Large intestine (tissue), 3 donors: ENCODE measurements around the gene RASL10A. TPM values are rescaled to one million over a fixed set of nuclear protein-coding genes. Genes with fewer than 3 reads are reported as not detected.

Experiments
- DNase-seq, 2 donors: peaks; one replicate each; pipeline versions ENCODE4 v3.0.0 to v3.0.0-alpha.2; 2013
- H3K27ac ChIP-seq: one replicate; pipeline ENCODE4 v1.5.1; 2013; ENCODE audit warnings: low read length
- H3K27me3 ChIP-seq: 2 replicates; pipeline ENCODE4 v1.6.1; 2013; ENCODE audit warnings: low read length; ENCODE audit not compliant: control insufficient read depth, insufficient read depth
- H3K36me3 ChIP-seq: 2 replicates; pipeline ENCODE4 v1.6.1; 2013; ENCODE audit warnings: low read length; ENCODE audit not compliant: control insufficient read depth, insufficient read depth
- H3K4me1 ChIP-seq: one replicate; pipeline ENCODE4 v1.6.1; 2013; ENCODE audit warnings: low read length; ENCODE audit not compliant: control insufficient read depth, insufficient read depth
- H3K4me3 ChIP-seq: one replicate; pipeline ENCODE4 v1.5.1; 2013; ENCODE audit warnings: low read length
- H3K9me3 ChIP-seq: one replicate; pipeline ENCODE4 v1.6.1; 2013; ENCODE audit warnings: mild to moderate bottlenecking, low read depth, low read length, moderate library complexity; ENCODE audit not compliant: control insufficient read depth
- WGBS: methylation state at CpG from one replicate; pipeline ENCODE4 v1.1.5; 2013; ENCODE audit warnings: low lambda C conversion rate; ENCODE audit not compliant: insufficient coverage; 5-methylcytosine and 5-hydroxymethylcytosine counted together
- polyA plus RNA-seq: library from polyadenylated mRNA; unstranded; fragments of 120-200 nt; gene quantifications from one replicate; pipeline ENCODE4 v1.2.1, GENCODE V29; 2013

Gene RASL10A
- polyA plus RNA-seq, 1 donor = 1.0 TPM

- no peak for DNase-seq
- no peaks in the 10 kb centered on the region for H3K27me3 ChIP-seq
- WGBS = 95% methylated on average over 4 of the region's 23 CpGs
- H3K36me3 ChIP-seq = peaks cover 93% of the 10 kb centered on the region
- no peak overlapping the region for H3K4me3 ChIP-seq
- H3K4me1 ChIP-seq = no peaks in the 10 kb centered on the region
- H3K27ac ChIP-seq = no peak overlapping the region
- no peaks in the 10 kb centered on the region for H3K9me3 ChIP-seq
Observed at GRCh38 chr22:29339381-29340235, 24.1 kb upstream of the RASL10A start.

- Histone ChIP-seq H3K27me3 (no peaks in the 10 kb centered on the region), H3K4me1 (no peaks in the 10 kb centered on the region), H3K27ac (no peak overlapping the region), H3K4me3 (no peak overlapping the region), H3K36me3 (peaks cover 94% of the 10 kb centered on the region), H3K9me3 (no peaks in the 10 kb centered on the region)
- WGBS = no CpG with 5 or more reads among the region's 6 CpGs
- DNase-seq = no peak
Observed at GRCh38 chr22:29338398-29338797, 22.9 kb upstream of the RASL10A start.

- DNase-seq = no peak
- H3K27ac ChIP-seq = no peak overlapping the region
- H3K4me1 ChIP-seq = no peaks in the 10 kb centered on the region
- H3K36me3 ChIP-seq = peaks cover 94% of the 10 kb centered on the region
- WGBS = 100% methylated on average over 1 of the region's 12 CpGs
- no peaks in the 10 kb centered on the region for H3K9me3 ChIP-seq
- H3K27me3 ChIP-seq = no peaks in the 10 kb centered on the region
- no peak overlapping the region for H3K4me3 ChIP-seq
Observed at GRCh38 chr22:29337631-29338284, 22.3 kb upstream of the RASL10A start.

GRCh38 chr22:29336751-29337490, 21.4 kb upstream of the RASL10A start:
- no CpG with 5 or more reads among the region's 14 CpGs for WGBS
- Histone ChIP-seq H3K36me3 (peaks cover 94% of the 10 kb centered on the region), H3K27ac (no peak overlapping the region), H3K9me3 (no peaks in the 10 kb centered on the region), H3K4me1 (no peaks in the 10 kb centered on the region), H3K4me3 (no peak overlapping the region), H3K27me3 (no peaks in the 10 kb centered on the region)
- DNase-seq = no peak

GRCh38 chr22:29335656-29336055, 20.2 kb upstream of the RASL10A start:
- Histone ChIP-seq H3K36me3 (peaks cover 92% of the 10 kb centered on the region), H3K27me3 (no peaks in the 10 kb centered on the region), H3K27ac (no peak overlapping the region), H3K4me3 (no peak overlapping the region), H3K4me1 (no peaks in the 10 kb centered on the region), H3K9me3 (no peaks in the 10 kb centered on the region)
- no CpG with 5 or more reads among the region's 11 CpGs for WGBS
- no peak for DNase-seq

GRCh38 chr22:29334696-29335344, 19.3 kb upstream of the RASL10A start:
- Histone ChIP-seq H3K4me1 (no peaks in the 10 kb centered on the region), H3K4me3 (no peak overlapping the region), H3K27me3 (no peaks in the 10 kb centered on the region), H3K9me3 (no peaks in the 10 kb centered on the region), H3K36me3 (peaks cover 92% of the 10 kb centered on the region), H3K27ac (no peak overlapping the region)
- no peak for DNase-seq
- WGBS = no CpG with 5 or more reads among the region's 12 CpGs

GRCh38 chr22:29334148-29334547, 18.7 kb upstream of the RASL10A start:
- no peak overlapping the region for H3K27ac ChIP-seq
- peaks cover 92% of the 10 kb centered on the region for H3K36me3 ChIP-seq
- no peaks in the 10 kb centered on the region for H3K27me3 ChIP-seq
- no peaks in the 10 kb centered on the region for H3K9me3 ChIP-seq
- H3K4me1 ChIP-seq = no peaks in the 10 kb centered on the region
- no peak overlapping the region for H3K4me3 ChIP-seq
- no CpG with 5 or more reads among the region's 7 CpGs for WGBS
- DNase-seq = no peak

GRCh38 chr22:29332886-29333496, 17.5 kb upstream of the RASL10A start:
- no peak for DNase-seq
- peaks cover 91% of the 10 kb centered on the region for H3K36me3 ChIP-seq
- no CpG with 5 or more reads among the region's 8 CpGs for WGBS

GRCh38 chr22:29331658-29332300, 16.3 kb upstream of the RASL10A start:
- Histone ChIP-seq H3K36me3 (peaks cover 87% of the 10 kb centered on the region), H3K4me1 (no peaks in the 10 kb centered on the region), H3K27ac (no peak overlapping the region), H3K4me3 (no peak overlapping the region), H3K27me3 (no peaks in the 10 kb centered on the region), H3K9me3 (no peaks in the 10 kb centered on the region)
- DNase-seq = no peak
- no CpG with 5 or more reads among the region's 14 CpGs for WGBS

More at GRCh38 chr22:29332886-29333496, 17.5 kb upstream of the RASL10A start:
- H3K4me3 ChIP-seq = no peak overlapping the region
- no peaks in the 10 kb centered on the region for H3K9me3 ChIP-seq
- no peaks in the 10 kb centered on the region for H3K4me1 ChIP-seq
- H3K27ac ChIP-seq = no peak overlapping the region
- no peaks in the 10 kb centered on the region for H3K27me3 ChIP-seq
